Fibroblast of the aortic adventitia (primary cell): ENCODE measurements around the gene AMN. TPM values are rescaled to one million over a fixed set of nuclear protein-coding genes. Genes with fewer than 3 reads are reported as not detected.

Experiments used
- DNase-seq: peaks from one replicate; pipeline ENCODE4 v3.0.0-alpha.2; 2010; ENCODE audit warnings: low read depth
- H3K4me3 ChIP-seq: 2 replicates; pipeline ENCODE4 v1.5.1; 2011; ENCODE audit warnings: low read depth, mild to moderate bottlenecking, control low read depth, low read length, moderate library complexity
- CTCF ChIP-seq: IDR thresholded peaks from 2 replicates; pipeline ENCODE4 v1.5.1; 2011; ENCODE audit warnings: mild to moderate bottlenecking, low read length, control low read depth, inconsistent platforms; ENCODE audit not compliant: insufficient read depth
- total RNA-seq: library from RNA; depleted of rRNA; stranded (reverse); fragments of >200 nt; gene quantifications from 2 replicates; pipeline ENCODE4 v1.2.3, GENCODE V29; 2012; ENCODE audit warnings: low replicate concordance

Gene AMN
- total RNA-seq, 1 donor: not detected

DNA sequence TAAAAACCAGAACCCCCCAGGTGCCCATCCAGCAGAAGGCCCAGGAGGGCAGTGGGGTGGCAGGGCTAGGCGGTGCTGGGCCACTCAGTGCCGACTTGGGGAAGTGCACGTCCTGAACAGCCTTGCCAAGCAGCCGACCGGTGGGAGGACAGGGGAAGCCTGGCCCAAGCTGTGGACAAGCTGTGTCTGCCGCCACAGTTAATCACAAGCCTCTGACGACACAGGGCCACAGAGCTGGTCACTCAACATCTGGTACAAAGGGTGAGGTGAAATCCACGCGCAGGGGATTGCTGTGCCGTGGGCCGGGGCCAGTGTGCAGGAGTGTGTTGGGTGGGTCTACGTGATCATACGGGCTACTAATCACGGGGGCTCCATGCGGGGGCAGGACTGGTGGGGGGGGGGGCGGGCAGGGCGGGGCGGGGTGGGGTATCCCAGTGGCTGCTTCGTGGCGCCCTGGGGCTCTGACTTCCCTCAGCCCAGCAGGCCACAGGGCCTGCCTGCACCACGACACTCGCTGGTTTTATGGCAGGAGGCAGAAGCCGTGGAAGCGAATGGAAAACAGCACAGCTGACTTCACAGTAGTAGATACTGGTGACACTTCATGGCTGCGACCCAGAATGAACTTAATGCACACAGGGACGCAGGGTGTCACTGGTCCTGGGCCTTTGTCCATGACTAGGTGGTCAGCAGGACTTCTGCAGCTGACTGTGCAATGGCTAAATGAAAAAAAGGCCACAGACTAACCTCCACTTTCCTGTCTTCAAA, 10.2 kb downstream of the AMN start:
- no peak for DNase-seq
- no peak for TF ChIP-seq CTCF

DNA sequence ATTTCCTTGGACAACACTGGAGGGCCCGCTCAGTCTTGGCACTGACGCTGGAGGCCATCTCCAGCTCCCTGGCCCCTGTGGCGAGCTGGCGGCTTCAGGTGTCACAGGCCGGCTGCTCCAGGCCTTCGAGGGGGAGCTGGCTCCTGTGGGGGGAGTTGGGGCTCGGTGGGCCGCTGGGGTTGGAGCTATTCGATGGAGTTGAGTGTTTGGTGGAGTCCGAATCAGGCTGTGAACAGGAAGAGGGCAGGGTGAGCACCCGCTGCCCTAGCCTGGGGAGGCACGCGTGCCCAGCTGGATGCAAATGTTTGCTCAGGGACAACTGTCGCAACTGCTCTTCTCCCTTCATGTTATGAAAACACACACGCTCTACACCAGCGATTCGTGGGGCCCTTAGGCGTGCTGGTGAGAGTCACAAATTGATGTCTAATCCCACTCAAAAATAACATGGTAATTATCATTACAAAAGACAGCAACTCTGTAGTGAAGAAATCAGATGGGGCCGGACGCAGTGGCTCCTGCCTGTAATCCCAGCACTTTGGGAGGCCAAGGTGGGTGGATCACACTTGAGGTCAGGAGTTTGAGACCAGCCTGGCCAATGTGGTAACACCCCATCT, 11.3 kb downstream of the AMN start:
- no peak for DNase-seq
- no peak for TF ChIP-seq CTCF
- H3K4me3 ChIP-seq: no peak overlapping the region

More for the DNA sequence above, 10.2 kb downstream of the AMN start:
- no peak overlapping the region for H3K4me3 ChIP-seq

DNA sequence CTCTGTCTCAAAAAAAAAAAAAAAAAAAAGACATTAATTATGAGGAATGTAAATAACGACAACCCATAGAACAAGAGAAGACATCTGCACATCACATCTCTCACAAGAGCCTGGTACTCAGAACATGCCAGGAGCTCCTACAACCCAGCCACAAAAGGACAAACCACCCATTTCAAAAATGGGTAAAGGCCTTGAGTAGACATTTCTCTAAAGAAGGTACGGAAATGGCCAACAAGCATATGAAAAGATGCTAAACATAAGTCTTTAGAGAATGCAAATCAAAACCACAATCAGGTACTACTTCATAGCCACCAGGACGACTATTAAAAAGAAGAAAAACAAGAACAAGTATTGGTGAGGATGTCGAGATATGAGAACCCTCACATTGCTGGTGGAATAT, 13.3 kb downstream of the AMN start:
- DNase-seq: no peak
- no peak for TF ChIP-seq CTCF
- no peak overlapping the region for H3K4me3 ChIP-seq

- H3K4me3 ChIP-seq: no peak overlapping the region
- no peak for TF ChIP-seq CTCF
- no peak for DNase-seq
These were observed 15.1 kb downstream of the AMN start for GRCh38 chr14:102937331-102938175.

GRCh38 chr14:102938191-102938590, 15.7 kb downstream of the AMN start:
- no peak for TF ChIP-seq CTCF

DNA sequence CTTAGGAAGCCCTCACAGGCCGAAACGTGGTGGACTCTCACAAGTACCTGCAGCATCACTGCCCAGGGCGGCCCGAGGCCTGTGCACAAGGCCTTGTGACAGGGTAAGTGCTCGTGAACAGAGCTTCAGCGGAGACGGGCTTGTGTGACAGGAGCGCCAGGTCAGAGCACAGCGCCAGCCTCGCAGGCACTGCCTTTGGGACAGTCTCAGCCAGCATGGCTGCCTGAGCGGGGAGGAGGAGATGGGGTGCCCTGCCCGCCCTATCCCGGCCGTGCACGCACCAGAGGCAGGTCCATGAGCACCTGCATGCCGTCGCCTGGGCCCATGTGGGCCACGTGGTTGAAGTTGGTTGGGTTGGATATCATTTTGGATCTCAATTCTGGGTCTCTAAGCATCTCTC, 16.9 kb downstream of the AMN start:
- no peak for TF ChIP-seq CTCF
- DNase-seq: no peak
- no peak overlapping the region for H3K4me3 ChIP-seq

More at GRCh38 chr14:102938191-102938590, 15.7 kb downstream of the AMN start:
- no peak overlapping the region for H3K4me3 ChIP-seq
- DNase-seq: no peak
